ENCODE data around the gene RSRC1. TPM values are rescaled to one million over a fixed set of nuclear protein-coding genes. Genes with fewer than 3 reads are reported as not detected.
A peak's percentile ranks its signal among the peaks of the same experiment; 100 is the strongest.
"Not testable (repeated sequence)": the region's sequence is repeated elsewhere in the genome, so short reads cannot be mapped to it uniquely, and the experiment has no call there.

Gene RSRC1
- total RNA-seq, 1 donor from 2014 or later, result 44.8 TPM

GRCh38 chr3:158098834-158099424, 11.0 kb upstream of the RSRC1 start:
- FAIRE-seq (no peak), DNase-seq (ENCODE audit: low spot score in 2 of 2) (peak in 1 of 2 donors; percentile 22)

- DNase-seq (ENCODE audit: low spot score in 2 of 2), result peak in 1 of 2 donors; percentile 28
- FAIRE-seq, result no peak
Observed at GRCh38 chr3:158100681-158101080, 9.2 kb upstream of the RSRC1 start.

- FAIRE-seq, result no peak
- peak in 1 of 2 donors; percentile 28 for DNase-seq (ENCODE audit: low spot score in 2 of 2)
Observed at GRCh38 chr3:158101335-158102241, 8.3 kb upstream of the RSRC1 start.

GRCh38 chr3:158102242-158103080, 7.4 kb upstream of the RSRC1 start:
- DNase-seq (ENCODE audit: low spot score in 2 of 2) (no peak), FAIRE-seq (no peak)

GRCh38 chr3:158103081-158103886, 6.6 kb upstream of the RSRC1 start:
- peak in 1 of 2 donors; percentile 23 for DNase-seq (ENCODE audit: low spot score in 2 of 2)
- no peak for FAIRE-seq

- FAIRE-seq, result no peak
- peak in 1 of 2 donors; percentile 22 for DNase-seq (ENCODE audit: low spot score in 2 of 2)
Observed at GRCh38 chr3:158103887-158104327, 6.0 kb upstream of the RSRC1 start.

- peak in 1 of 2 donors; percentile 28 for DNase-seq (ENCODE audit: low spot score in 2 of 2)
- no peak for FAIRE-seq
Observed at GRCh38 chr3:158104431-158104921, 5.4 kb upstream of the RSRC1 start.

GRCh38 chr3:158105119-158105709, 4.7 kb upstream of the RSRC1 start:
- DNase-seq (ENCODE audit: low spot score in 2 of 2) (peak in 1 of 2 donors; percentile 21), FAIRE-seq (no peak)

GRCh38 chr3:158105710-158106253, 4.1 kb upstream of the RSRC1 start:
- DNase-seq (ENCODE audit: low spot score in 2 of 2), result peak in 1 of 2 donors; percentile 29
- no peak for FAIRE-seq

GRCh38 chr3:158106766-158107471, 3.0 kb upstream of the RSRC1 start:
- FAIRE-seq (no peak), DNase-seq (ENCODE audit: low spot score in 2 of 2) (no peak)

- FAIRE-seq (no peak), DNase-seq (ENCODE audit: low spot score in 2 of 2) (no peak)
Observed at GRCh38 chr3:158107605-158108444, 2.1 kb upstream of the RSRC1 start.

- DNase-seq (ENCODE audit: low spot score in 2 of 2) (no peak), FAIRE-seq (no peak)
Observed at GRCh38 chr3:158108445-158108985, 1.4 kb upstream of the RSRC1 start.

- DNase-seq (ENCODE audit: low spot score in 2 of 2) (no peak), FAIRE-seq (no peak)
Observed at GRCh38 chr3:158109295-158109803, 540 bp upstream of the RSRC1 start.

GRCh38 chr3:158110658-158111018, 749 bp downstream of the RSRC1 start:
- DNase-seq (ENCODE audit: low spot score in 2 of 2) (no peak), FAIRE-seq (no peak)

GRCh38 chr3:158111861-158112260, 2.0 kb downstream of the RSRC1 start:
- FAIRE-seq, result no peak
- DNase-seq (ENCODE audit: low spot score in 2 of 2), result no peak

GRCh38 chr3:158113595-158113994, 3.7 kb downstream of the RSRC1 start:
- FAIRE-seq; DNase-seq (ENCODE audit: low spot score in 2 of 2): not testable (repeated sequence)

- FAIRE-seq, result peak; percentile 91
Observed at GRCh38 chr3:158120330-158120729, 10.4 kb downstream of the RSRC1 start.

More at GRCh38 chr3:158120330-158120729, 10.4 kb downstream of the RSRC1 start:
- DNase-seq (ENCODE audit: low spot score in 2 of 2), result no peak

All from frontal cortex (tissue), 4 donors.